ENCODE measurements around the gene HSD17B8.

The HSD17B8 gene

DNA sequence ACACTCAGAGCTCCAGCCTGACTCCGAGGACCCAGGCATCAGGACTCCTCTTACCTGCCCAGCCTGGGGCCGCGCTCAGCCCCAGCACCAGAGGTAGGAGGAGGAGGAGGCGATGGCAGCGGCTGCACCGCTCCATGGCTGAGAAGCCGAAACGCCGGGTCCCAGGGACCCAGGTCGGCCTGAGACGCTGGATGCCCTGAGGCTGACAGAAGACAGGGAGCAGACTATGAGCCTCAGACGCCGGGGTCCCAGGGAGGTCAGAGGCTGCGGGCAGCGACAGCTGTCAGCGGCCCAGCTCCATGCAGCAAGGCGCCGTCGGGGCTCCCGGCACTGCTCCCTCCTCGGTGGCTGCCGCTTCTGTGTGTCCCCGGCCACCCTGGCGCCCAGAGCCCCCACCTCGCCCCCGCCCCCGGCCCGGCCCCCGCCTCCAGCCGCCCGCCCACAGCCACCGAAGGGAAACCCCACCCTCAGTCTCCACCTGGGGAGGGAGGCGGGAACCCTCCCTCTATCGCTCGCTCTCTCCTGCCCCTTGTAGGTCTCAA lies 12.3 kb upstream of the HSD17B8 start, which contains the start of gene COL11A2:
COL11A2 (minus strand) TSS at position 363 of the 542 bp plus-strand sequence; CDS start at position 136, 227 bp downstream.
- Histone ChIP-seq H2AFZ (ENCODE audit: low read depth, low read length) (no peak within 1 kb of the TSS), H3K9me3 (ENCODE audit: insufficient read depth, low read length) (no peaks in the 10 kb centered on the region), H3K27me3 (ENCODE audit: low read depth, low read length) (no peaks in the 10 kb centered on the region), H3K36me3 (replicated peaks; ENCODE audit: low read depth, low read length) (peaks cover 11% of the 10 kb centered on the region), H3K4me2 (ENCODE audit: low read length) (no peak within 1 kb of the TSS), H4K20me1 (ENCODE audit: insufficient read depth, low read length) (no peaks in the 10 kb centered on the region), H3K27ac (ENCODE audit: low read length) (no peak within 1 kb of the TSS), H3K4me3 (ENCODE audit: low read length) (no peak within 1 kb of the TSS), H3K79me2 (ENCODE audit: low read length) (no peaks in the 10 kb centered on the region), H3K9ac (ENCODE audit: low read length) (no peak within 1 kb of the TSS), H3K4me1 (ENCODE audit: low read length) (no peaks in the 10 kb centered on the region)
- no peak for TF ChIP-seq EZH2phosphoT487 (IDR thresholded peaks at IDR 0.05; ENCODE audit: low read depth)
- TF ChIP-seq, protein P1, sequence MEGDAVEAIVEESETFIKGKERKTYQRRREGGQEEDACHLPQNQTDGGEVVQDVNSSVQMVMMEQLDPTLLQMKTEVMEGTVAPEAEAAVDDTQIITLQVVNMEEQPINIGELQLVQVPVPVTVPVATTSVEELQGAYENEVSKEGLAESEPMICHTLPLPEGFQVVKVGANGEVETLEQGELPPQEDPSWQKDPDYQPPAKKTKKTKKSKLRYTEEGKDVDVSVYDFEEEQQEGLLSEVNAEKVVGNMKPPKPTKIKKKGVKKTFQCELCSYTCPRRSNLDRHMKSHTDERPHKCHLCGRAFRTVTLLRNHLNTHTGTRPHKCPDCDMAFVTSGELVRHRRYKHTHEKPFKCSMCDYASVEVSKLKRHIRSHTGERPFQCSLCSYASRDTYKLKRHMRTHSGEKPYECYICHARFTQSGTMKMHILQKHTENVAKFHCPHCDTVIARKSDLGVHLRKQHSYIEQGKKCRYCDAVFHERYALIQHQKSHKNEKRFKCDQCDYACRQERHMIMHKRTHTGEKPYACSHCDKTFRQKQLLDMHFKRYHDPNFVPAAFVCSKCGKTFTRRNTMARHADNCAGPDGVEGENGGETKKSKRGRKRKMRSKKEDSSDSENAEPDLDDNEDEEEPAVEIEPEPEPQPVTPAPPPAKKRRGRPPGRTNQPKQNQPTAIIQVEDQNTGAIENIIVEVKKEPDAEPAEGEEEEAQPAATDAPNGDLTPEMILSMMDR (IDR thresholded peaks at IDR 0.05; ENCODE audit: low read depth, low read length): no peak

GRCh38 chr6:33192671-33193602 lies 11.5 kb upstream of the HSD17B8 start:
- Histone ChIP-seq H3K27me3 (ENCODE audit: low read depth, low read length) (no peaks in the 10 kb centered on the region), H3K4me3 (ENCODE audit: low read length) (no peak overlapping the region), H2AFZ (ENCODE audit: low read depth, low read length) (no peak overlapping the region), H3K36me3 (replicated peaks; ENCODE audit: low read depth, low read length) (peaks cover 13% of the 10 kb centered on the region), H3K9ac (ENCODE audit: low read length) (no peak overlapping the region), H3K79me2 (ENCODE audit: low read length) (no peaks in the 10 kb centered on the region), H3K4me1 (ENCODE audit: low read length) (no peaks in the 10 kb centered on the region), H3K9me3 (ENCODE audit: insufficient read depth, low read length) (no peaks in the 10 kb centered on the region), H4K20me1 (ENCODE audit: insufficient read depth, low read length) (no peaks in the 10 kb centered on the region), H3K4me2 (ENCODE audit: low read length) (no peak overlapping the region), H3K27ac (ENCODE audit: low read length) (no peak overlapping the region)
- TF ChIP-seq, protein P1 (IDR thresholded peaks at IDR 0.05; ENCODE audit: low read depth, low read length): no peak
- no peak for TF ChIP-seq EZH2phosphoT487 (IDR thresholded peaks at IDR 0.05; ENCODE audit: low read depth)

DNA sequence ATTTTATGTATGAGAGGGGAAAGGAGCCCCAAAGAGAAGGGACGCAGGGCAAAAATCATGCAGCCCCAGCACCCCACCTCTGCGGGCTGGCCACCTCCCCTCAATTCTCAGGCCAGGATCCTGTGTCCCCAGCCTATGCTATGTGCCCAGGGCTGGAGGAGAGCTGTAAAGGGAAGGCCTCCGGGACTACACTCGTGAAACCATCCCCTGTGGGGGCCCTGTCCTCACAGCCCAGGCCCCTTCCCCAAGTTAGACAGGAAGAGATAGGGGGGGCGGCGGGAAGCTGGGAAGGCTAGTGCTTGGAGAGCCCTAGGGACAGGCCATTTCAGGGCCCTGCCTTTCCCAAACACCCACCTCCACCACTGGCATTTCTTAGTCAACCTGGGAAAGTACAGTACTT lies 10.8 kb upstream of the HSD17B8 start:
- Histone ChIP-seq H3K4me2 (ENCODE audit: low read length) (no peak overlapping the region), H3K36me3 (replicated peaks; ENCODE audit: low read depth, low read length) (peaks cover 13% of the 10 kb centered on the region), H3K79me2 (ENCODE audit: low read length) (no peaks in the 10 kb centered on the region), H3K4me3 (ENCODE audit: low read length) (no peak overlapping the region), H3K9me3 (ENCODE audit: insufficient read depth, low read length) (no peaks in the 10 kb centered on the region), H3K9ac (ENCODE audit: low read length) (no peak overlapping the region), H3K27ac (ENCODE audit: low read length) (no peak overlapping the region), H3K27me3 (ENCODE audit: low read depth, low read length) (no peaks in the 10 kb centered on the region), H3K4me1 (ENCODE audit: low read length) (no peaks in the 10 kb centered on the region), H2AFZ (ENCODE audit: low read depth, low read length) (no peak overlapping the region), H4K20me1 (ENCODE audit: insufficient read depth, low read length) (no peaks in the 10 kb centered on the region; the same call in 1 of the 2 replicates)
- TF ChIP-seq EZH2phosphoT487 (IDR thresholded peaks at IDR 0.05; ENCODE audit: low read depth): no peak
- TF ChIP-seq, protein P1 (IDR thresholded peaks at IDR 0.05; ENCODE audit: low read depth, low read length): no peak

DNA sequence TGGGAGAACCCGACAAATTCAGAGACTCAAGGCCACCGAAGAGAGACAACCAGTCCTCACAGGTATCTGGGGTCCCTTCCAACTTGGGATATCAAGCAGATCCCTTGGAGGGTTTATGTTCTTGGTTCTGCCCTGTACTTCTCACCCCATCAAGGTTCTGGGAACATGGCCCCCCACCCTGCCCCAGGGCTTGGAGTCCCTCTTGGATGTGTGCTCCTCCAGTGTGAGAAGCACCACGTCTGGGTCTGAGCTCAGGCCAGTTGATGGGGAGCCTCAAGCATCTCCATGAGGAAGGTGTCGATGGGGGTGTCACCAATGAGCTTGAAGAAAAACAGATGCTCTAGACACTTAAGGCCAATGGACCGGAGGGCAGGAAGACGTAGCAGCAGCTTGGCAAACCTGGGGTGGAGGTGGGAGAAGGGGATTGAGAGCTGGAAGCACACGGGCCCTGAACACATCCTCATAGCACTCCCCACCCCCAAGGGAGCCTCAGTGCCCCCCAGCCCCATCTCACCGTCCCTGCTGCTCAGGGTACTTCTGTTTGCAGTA lies 9.9 kb upstream of the HSD17B8 start:
- Histone ChIP-seq H3K9ac (ENCODE audit: low read length) (no peak overlapping the region), H3K9me3 (ENCODE audit: insufficient read depth, low read length) (no peaks in the 10 kb centered on the region), H3K27me3 (ENCODE audit: low read depth, low read length) (no peaks in the 10 kb centered on the region), H4K20me1 (ENCODE audit: insufficient read depth, low read length) (no peaks in the 10 kb centered on the region; the same call in 1 of the 2 replicates), H3K4me1 (ENCODE audit: low read length) (0 out of 2 replicates have a peak, but pooled peaks cover 2% of the 10 kb centered on the region), H3K4me2 (ENCODE audit: low read length) (no peak overlapping the region), H3K27ac (ENCODE audit: low read length) (no peak overlapping the region), H3K36me3 (replicated peaks; ENCODE audit: low read depth, low read length) (peaks cover 13% of the 10 kb centered on the region), H2AFZ (ENCODE audit: low read depth, low read length) (no peak overlapping the region), H3K4me3 (ENCODE audit: low read length) (no peak overlapping the region), H3K79me2 (ENCODE audit: low read length) (peaks cover 8% of the 10 kb centered on the region)
- TF ChIP-seq EZH2phosphoT487 (IDR thresholded peaks at IDR 0.05; ENCODE audit: low read depth): no peak
- TF ChIP-seq, protein P1 (IDR thresholded peaks at IDR 0.05; ENCODE audit: low read depth, low read length): no peak
